ENCODE data around the gene ZCCHC17.

ZCCHC17 gene

GRCh38 chr1:31407029-31407626, 110.3 kb downstream of the ZCCHC17 start:
- no peak for DNase-seq (ENCODE audit: low read depth, low spot score)
- ChIA-PET POLR2A (no interaction called here), CTCF (interaction anchor here (1.9 to 2.2 kb wide), 2 partner anchors 10 to 223 kb away, joined by 4 to 6 read pairs; no protein-coding TSS in a partner anchor)
- no peak overlapping the region for H3K4me3 ChIP-seq (ENCODE audit: low read depth, low read length)
- no peak for TF ChIP-seq CTCF (IDR thresholded peaks at IDR 0.05; ENCODE audit: insufficient read depth, low read length, missing control alignments)

DNA sequence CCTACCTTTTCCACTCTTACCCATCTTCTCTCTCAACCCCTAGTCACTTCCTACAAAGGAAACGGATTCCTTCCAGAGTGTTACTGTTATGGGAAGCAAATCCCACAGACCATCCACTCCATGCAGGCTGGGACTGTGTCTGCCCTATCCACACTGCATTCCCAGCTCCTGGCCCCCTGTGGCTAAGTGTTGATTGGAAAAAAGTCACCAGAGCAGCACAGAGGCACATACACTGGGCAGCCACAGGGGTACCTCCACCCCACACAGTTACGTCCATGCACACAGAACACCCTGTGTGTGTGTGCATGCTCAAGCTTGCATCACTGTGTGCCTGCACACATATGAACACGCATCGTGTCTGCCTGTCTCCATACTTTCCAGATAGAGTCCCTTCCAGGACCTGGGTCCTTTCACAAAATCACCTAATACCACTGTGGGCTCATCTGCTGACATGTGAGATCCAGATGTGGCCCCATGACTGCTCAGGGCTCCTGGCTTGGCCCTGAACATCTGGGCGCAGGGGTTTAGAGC, 112.0 kb downstream of the ZCCHC17 start:
- no peak for TF ChIP-seq CTCF (IDR thresholded peaks at IDR 0.05; ENCODE audit: insufficient read depth, low read length, missing control alignments)
- no peak for DNase-seq (ENCODE audit: low read depth, low spot score)
- no peak overlapping the region for H3K4me3 ChIP-seq (ENCODE audit: low read depth, low read length)
- CTCF ChIA-PET, result interaction anchor here (1.9 to 20.6 kb wide), 4 partner anchors 9 to 140 kb away, joined by 5 to 640 read pairs (median 42); no protein-coding TSS in a partner anchor
- POLR2A ChIA-PET, result interaction anchor here (1.7 kb wide), 1 partner anchor 12 kb away, joined by 10 read pairs; no protein-coding TSS in a partner anchor

GRCh38 chr1:31409946-31410858, 113.4 kb downstream of the ZCCHC17 start:
- POLR2A ChIA-PET, result interaction anchor here (1.7 kb wide), 1 partner anchor 13 kb away, joined by 10 read pairs; no protein-coding TSS in a partner anchor
- DNase-seq (ENCODE audit: low read depth, low spot score), result no peak
- CTCF ChIA-PET, result interaction anchor here (1.0 to 20.6 kb wide), 6 partner anchors 8 to 228 kb away, joined by 3 to 640 read pairs (median 6); no protein-coding TSS in a partner anchor
- no peak overlapping the region for H3K4me3 ChIP-seq (ENCODE audit: low read depth, low read length)
- no peak for TF ChIP-seq CTCF (IDR thresholded peaks at IDR 0.05; ENCODE audit: insufficient read depth, low read length, missing control alignments)

DNA sequence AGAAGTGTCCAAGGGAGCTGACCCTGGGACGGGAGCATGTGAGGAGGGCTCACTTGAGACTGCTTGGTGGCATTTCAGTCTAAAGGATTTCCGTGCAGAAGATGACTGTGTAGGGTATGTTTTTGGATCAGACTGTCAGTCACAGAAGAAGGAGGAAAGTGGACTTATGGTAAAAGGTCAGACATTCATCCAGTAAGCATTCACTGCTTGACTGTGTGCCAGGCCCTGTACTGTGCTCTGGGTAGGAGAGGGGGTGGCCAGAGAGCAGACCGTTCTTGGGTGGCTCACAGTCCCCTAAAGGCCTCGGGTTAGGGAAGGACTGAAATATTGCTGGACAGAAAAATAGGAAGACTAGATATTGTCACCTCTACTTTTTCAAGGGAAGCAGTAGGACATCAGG, 114.0 kb downstream of the ZCCHC17 start:
- no peak overlapping the region for H3K4me3 ChIP-seq (ENCODE audit: low read depth, low read length)
- TF ChIP-seq CTCF (IDR thresholded peaks at IDR 0.05; ENCODE audit: insufficient read depth, low read length, missing control alignments), result no peak
- no peak for DNase-seq (ENCODE audit: low read depth, low spot score)
- ChIA-PET CTCF (interaction anchor here (2.1 to 20.6 kb wide), 3 partner anchors 11 to 229 kb away, joined by 5 to 640 read pairs (median 79); no protein-coding TSS in a partner anchor), POLR2A (no interaction called here)

GRCh38 chr1:31412205-31412604, 115.4 kb downstream of the ZCCHC17 start:
- DNase-seq (ENCODE audit: low read depth, low spot score), result no peak
- ChIA-PET POLR2A (interaction anchor here (1.7 kb wide), 1 partner anchor 15 kb away, joined by 5 read pairs; no protein-coding TSS in a partner anchor), CTCF (interaction anchor here (1.0 to 20.6 kb wide), 4 partner anchors 10 to 151 kb away, joined by 3 to 640 read pairs (median 41); no protein-coding TSS in a partner anchor)
- no peak overlapping the region for H3K4me3 ChIP-seq (ENCODE audit: low read depth, low read length)
- TF ChIP-seq CTCF (IDR thresholded peaks at IDR 0.05; ENCODE audit: insufficient read depth, low read length, missing control alignments), result no peak
